H9 (cell line): ENCODE results near the gene STK17B. TPM values are rescaled to one million over a fixed set of nuclear protein-coding genes. Genes with fewer than 3 reads are reported as not detected.

Experiments
- DNase-seq: peaks from one replicate; pipeline ENCODE4 v3.0.0-alpha.2; 2017
- H2AFZ ChIP-seq: one replicate; pipeline ENCODE4 v1.6.1; 2013; ENCODE audit warnings: mild to moderate bottlenecking, low read length, control low read depth, moderate library complexity
- H2AK5ac ChIP-seq: 2 replicates; pipeline ENCODE4 v1.6.1; 2013; ENCODE audit warnings: low read length, control low read depth, mixed read lengths; ENCODE audit not compliant: insufficient read length
- H2BK120ac ChIP-seq: one replicate; pipeline ENCODE4 v1.6.1; 2013; ENCODE audit warnings: low read depth, mild to moderate bottlenecking, low read length, control low read depth, inconsistent platforms; ENCODE audit not compliant: poor library complexity, severe bottlenecking
- H2BK12ac ChIP-seq: 2 replicates; pipeline ENCODE4 v1.6.1; 2013; ENCODE audit warnings: low read length, control low read depth, mixed read lengths, low read depth; ENCODE audit not compliant: insufficient read length
- H2BK15ac ChIP-seq: 2 replicates; pipeline ENCODE4 v1.6.1; 2013; ENCODE audit warnings: low read depth, low read length, control low read depth
- H2BK20ac ChIP-seq: one replicate; pipeline ENCODE4 v1.6.1; 2013; ENCODE audit warnings: low read depth, mild to moderate bottlenecking, low read length, control low read depth, inconsistent platforms; ENCODE audit not compliant: poor library complexity, severe bottlenecking
- H2BK5ac ChIP-seq: 2 replicates; pipeline ENCODE4 v1.6.1; 2013; ENCODE audit warnings: low read length, control low read depth, mixed read lengths; ENCODE audit not compliant: insufficient read length
- H3K14ac ChIP-seq: 2 replicates; pipeline ENCODE4 v1.6.1; 2013; ENCODE audit warnings: low read length, control low read depth; ENCODE audit not compliant: insufficient read depth
- H3K18ac ChIP-seq: 2 replicates; pipeline ENCODE4 v1.6.1; 2013; ENCODE audit warnings: low read depth, mild to moderate bottlenecking, mixed read lengths, low read length, control low read depth; ENCODE audit not compliant: insufficient read length
- H3K23ac ChIP-seq: 2 replicates; pipeline ENCODE4 v1.6.1; 2013; ENCODE audit warnings: low read length, control low read depth, mixed read lengths, low read depth; ENCODE audit not compliant: insufficient read length
- H3K23me2 ChIP-seq: 2 replicates; pipeline ENCODE4 v1.6.1; 2013; ENCODE audit warnings: low read depth, mild to moderate bottlenecking, mixed read lengths, low read length, control low read depth; ENCODE audit not compliant: insufficient read length, poor library complexity, severe bottlenecking
- H3K27ac ChIP-seq: 2 replicates; pipeline ENCODE4 v1.5.1; 2013; ENCODE audit warnings: low read length, control low read depth, mixed read lengths, low read depth; ENCODE audit not compliant: insufficient read length
- H3K27me3 ChIP-seq: 2 replicates; pipeline ENCODE4 v1.6.1; 2013; ENCODE audit warnings: low read length, control low read depth, inconsistent platforms; ENCODE audit not compliant: insufficient read depth
- H3K4ac ChIP-seq: 2 replicates; pipeline ENCODE4 v1.6.1; 2013; ENCODE audit warnings: low read depth, mild to moderate bottlenecking, control low read depth, inconsistent platforms, low read length, moderate library complexity
- H3K4me1 ChIP-seq: 2 replicates; pipeline ENCODE4 v1.6.1; 2013; ENCODE audit warnings: low read length, control low read depth, inconsistent platforms; ENCODE audit not compliant: insufficient read depth
- H3K4me2 ChIP-seq: 2 replicates; pipeline ENCODE4 v1.6.1; 2013; ENCODE audit warnings: low read length, control low read depth, mixed read lengths; ENCODE audit not compliant: insufficient read length, insufficient read depth
- H3K56ac ChIP-seq: 2 replicates; pipeline ENCODE4 v1.6.1; 2013; ENCODE audit warnings: low read depth, mild to moderate bottlenecking, mixed read lengths, low read length, control low read depth; ENCODE audit not compliant: insufficient read length
- H3K79me1 ChIP-seq: 2 replicates; pipeline ENCODE4 v1.6.1; 2013; ENCODE audit warnings: low read depth, mild to moderate bottlenecking, moderate library complexity, low read length, control low read depth, inconsistent platforms; ENCODE audit not compliant: insufficient read depth, poor library complexity, severe bottlenecking
- H3K79me2 ChIP-seq: 2 replicates; pipeline ENCODE4 v1.6.1; 2013; ENCODE audit warnings: low read length, control low read depth, inconsistent platforms; ENCODE audit not compliant: insufficient read depth
- H3K9ac ChIP-seq: 2 replicates; pipeline ENCODE4 v1.6.1; 2013; ENCODE audit warnings: low read length, control low read depth, mixed read lengths; ENCODE audit not compliant: insufficient read length; ENCODE audit errors: extremely low read depth
- H3K9me3 ChIP-seq: one replicate; pipeline ENCODE4 v1.6.1; 2013; ENCODE audit warnings: low read depth, low read length, inconsistent platforms; ENCODE audit not compliant: control insufficient read depth
- H3T11ph ChIP-seq: one replicate; pipeline ENCODE4 v1.6.1; 2013; ENCODE audit warnings: mild to moderate bottlenecking, low read length, control low read depth, inconsistent platforms
- H4K20me1 ChIP-seq: one replicate; pipeline ENCODE4 v1.6.1; 2013; ENCODE audit not compliant: control insufficient read depth, insufficient read length, insufficient read depth
- H4K5ac ChIP-seq: 2 replicates; pipeline ENCODE4 v1.6.1; 2013; ENCODE audit warnings: low read depth, mild to moderate bottlenecking, mixed read lengths, low read length, control low read depth; ENCODE audit not compliant: insufficient read length
- H4K8ac ChIP-seq: replicated peaks from 2 replicates; pipeline ENCODE4 v1.6.1; 2013; ENCODE audit warnings: low read length, control low read depth, mixed read lengths, low read depth; ENCODE audit not compliant: insufficient read length
- H4K91ac ChIP-seq: 2 replicates; pipeline ENCODE4 v1.6.1; 2013; ENCODE audit warnings: low read depth, mild to moderate bottlenecking, moderate library complexity, mixed read lengths, low read length, control low read depth; ENCODE audit not compliant: insufficient read length
- H3K27ac Mint-ChIP-seq, 3 experiments: 2 replicates in 2 of 3; 3 replicates in 1 of 3; pipeline ENCODE4 v1.8.0; 2020 to 2021; ENCODE audit warnings: mixed read lengths in 3 of 3, mild to moderate bottlenecking in 1 of 3, moderate library complexity in 1 of 3
- H3K27me3 Mint-ChIP-seq: 2 replicates; pipeline ENCODE4 v1.8.0; 2021; ENCODE audit warnings: low read depth, mild to moderate bottlenecking, moderate library complexity, mixed read lengths
- H3K36me3 Mint-ChIP-seq, 3 experiments: 2 replicates in 2 of 3; 3 replicates in 1 of 3; pipeline ENCODE4 v1.8.0; 2020 to 2021; ENCODE audit warnings: low read depth in 3 of 3, mixed read lengths in 3 of 3; ENCODE audit not compliant: insufficient read depth in 1 of 3
- H3K4me1 Mint-ChIP-seq, 2 experiments: 2 replicates each; pipeline ENCODE4 v1.8.0; 2020; ENCODE audit warnings: mixed read lengths in 2 of 2
- H3K4me3 Mint-ChIP-seq, 2 experiments: 2 replicates in 1 of 2; 3 replicates in 1 of 2; pipeline ENCODE4 v1.8.0; 2020 to 2021; ENCODE audit warnings: mild to moderate bottlenecking in 2 of 2, mixed read lengths in 2 of 2, moderate library complexity in 1 of 2
- H3K9me3 Mint-ChIP-seq, 2 experiments: 2 replicates in 1 of 2; 3 replicates in 1 of 2; pipeline ENCODE4 v1.8.0; 2020; ENCODE audit warnings: mild to moderate bottlenecking in 2 of 2, mixed read lengths in 2 of 2, moderate library complexity in 1 of 2
- WGBS: extraction: QIAGEN DNeasy Blood & Tissue Kit; methylation state at CpG from one replicate; pipeline ENCODE4 v1.1.7; 2013; ENCODE audit warnings: missing lambda C conversion rate, low lambda C conversion rate, mixed read lengths; ENCODE audit not compliant: insufficient read length; ENCODE audit errors: extremely low coverage; 5-methylcytosine and 5-hydroxymethylcytosine counted together
- total RNA-seq: library from RNA; stranded (reverse); gene quantifications from 2 replicates; pipeline ENCODE4 v1.2.1, GENCODE V29; 2021
- TF ChIP-seq, protein P1 (sequence below): fragments of 200-600 bp; sonication (generic); conservative IDR thresholded peaks from 3 replicates; pipeline ENCODE4 v1.8.0; 2021; ENCODE audit warnings: antibody characterized with exemption, mild to moderate bottlenecking

STK17B gene
- total RNA-seq, 1 experiment from 2014 or later = 6.1 TPM

DNA sequence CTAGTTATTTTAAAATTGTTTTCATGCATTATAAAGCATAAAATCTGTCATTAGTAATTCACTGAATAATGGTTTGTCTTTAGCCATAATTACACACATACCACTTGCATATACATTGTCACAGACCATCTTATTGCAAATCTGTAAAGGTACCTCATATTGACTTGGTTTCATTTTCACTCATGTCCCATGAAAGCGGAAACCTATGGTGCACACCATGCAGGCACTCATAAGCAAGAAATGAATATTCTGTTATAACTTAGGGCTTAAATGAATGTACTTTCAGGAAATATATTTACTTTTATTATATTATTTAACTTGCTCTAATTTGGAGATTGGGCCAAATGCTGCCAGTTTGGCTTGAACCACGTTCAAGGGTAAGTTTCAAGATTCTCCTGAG lies 29.2 kb upstream of the STK17B start:
- H2BK15ac ChIP-seq = no peak overlapping the region
- peaks cover under 1% of the 10 kb centered on the region; the same call in 1 of the 2 replicates for H3K4me1 ChIP-seq
- no peaks in the 10 kb centered on the region for H3K79me2 ChIP-seq
- no peak overlapping the region for H2BK20ac ChIP-seq
- no peak overlapping the region for H2BK120ac ChIP-seq
- H3K4ac ChIP-seq = no peak overlapping the region
- no peak overlapping the region for H3K4me2 ChIP-seq
- no peak for DNase-seq
- H3K18ac ChIP-seq = no peak overlapping the region
- H2BK5ac ChIP-seq = no peak overlapping the region
- no peak overlapping the region for H3K27ac ChIP-seq
- H3K9me3 ChIP-seq = no peaks in the 10 kb centered on the region
- no CpG with 5 or more reads among the region's 2 CpGs for WGBS
- H2AK5ac ChIP-seq = no peak overlapping the region
- no peak overlapping the region for H3K23ac ChIP-seq
- no peaks in the 10 kb centered on the region for H3K23me2 ChIP-seq
- no peaks in the 10 kb centered on the region for H4K20me1 ChIP-seq
- no peaks in the 10 kb centered on the region for H3K4me1 Mint-ChIP-seq
- no peak overlapping the region for H4K5ac ChIP-seq
- TF ChIP-seq, protein P1, sequence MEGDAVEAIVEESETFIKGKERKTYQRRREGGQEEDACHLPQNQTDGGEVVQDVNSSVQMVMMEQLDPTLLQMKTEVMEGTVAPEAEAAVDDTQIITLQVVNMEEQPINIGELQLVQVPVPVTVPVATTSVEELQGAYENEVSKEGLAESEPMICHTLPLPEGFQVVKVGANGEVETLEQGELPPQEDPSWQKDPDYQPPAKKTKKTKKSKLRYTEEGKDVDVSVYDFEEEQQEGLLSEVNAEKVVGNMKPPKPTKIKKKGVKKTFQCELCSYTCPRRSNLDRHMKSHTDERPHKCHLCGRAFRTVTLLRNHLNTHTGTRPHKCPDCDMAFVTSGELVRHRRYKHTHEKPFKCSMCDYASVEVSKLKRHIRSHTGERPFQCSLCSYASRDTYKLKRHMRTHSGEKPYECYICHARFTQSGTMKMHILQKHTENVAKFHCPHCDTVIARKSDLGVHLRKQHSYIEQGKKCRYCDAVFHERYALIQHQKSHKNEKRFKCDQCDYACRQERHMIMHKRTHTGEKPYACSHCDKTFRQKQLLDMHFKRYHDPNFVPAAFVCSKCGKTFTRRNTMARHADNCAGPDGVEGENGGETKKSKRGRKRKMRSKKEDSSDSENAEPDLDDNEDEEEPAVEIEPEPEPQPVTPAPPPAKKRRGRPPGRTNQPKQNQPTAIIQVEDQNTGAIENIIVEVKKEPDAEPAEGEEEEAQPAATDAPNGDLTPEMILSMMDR = no peak
- H3K27ac Mint-ChIP-seq = no peak overlapping the region
- H4K91ac ChIP-seq = no peak overlapping the region
- no peak overlapping the region for H3K56ac ChIP-seq
- H3T11ph ChIP-seq = no peak overlapping the region
- H3K79me1 ChIP-seq = no peaks in the 10 kb centered on the region
- H2AFZ ChIP-seq = no peak overlapping the region
- no peak overlapping the region for H4K8ac ChIP-seq
- no peak overlapping the region for H3K9ac ChIP-seq
- H3K9me3 Mint-ChIP-seq = no peaks in the 10 kb centered on the region
- H3K27me3 Mint-ChIP-seq = no peaks in the 10 kb centered on the region
- no peak overlapping the region for H3K4me3 Mint-ChIP-seq
- H3K27me3 ChIP-seq = no peaks in the 10 kb centered on the region
- no peaks in the 10 kb centered on the region; a peak in 2 of 7 replicates for H3K36me3 Mint-ChIP-seq
- H2BK12ac ChIP-seq = no peak overlapping the region
- H3K14ac ChIP-seq = no peak overlapping the region
